GM19043 (cell line): ENCODE results near the gene CD276.

Experiments used
- ATAC-seq: cut with Tn5 transposase; IDR thresholded peaks from one replicate; pipeline ENCODE4 v1.9.1; 2021; ENCODE audit warnings: low read depth; ENCODE audit not compliant: unreplicated experiment

The CD276 gene

GRCh38 chr15:73758461-73758860 is 74.3 kb downstream of the CD276 start:
- ATAC-seq = no peak

GRCh38 chr15:73760330-73761329 is 76.4 kb downstream of the CD276 start:
- no peak for ATAC-seq

- ATAC-seq = no peak
Measured at GRCh38 chr15:73763931-73764330, 79.7 kb downstream of the CD276 start.
